WTC11 (cell line): Measurements from ENCODE around the gene TERC. TPM values are rescaled to one million over a fixed set of nuclear protein-coding genes. Genes with fewer than 3 reads are reported as not detected.

ENCODE experiments used
- ATAC-seq: fragments of 200-7000 bp; cut with Tn5 transposase; 2 replicates; pipeline ENCODE4 v1.10.0; 2021; ENCODE audit warnings: mild to moderate bottlenecking, moderate library complexity
- CTCF ChIA-PET: fragments of 300-600 bp; sonication (Branson Sonifier 250); formaldehyde crosslinking; loops from one replicate; lab custom pipeline; 2021; ENCODE audit warnings: antibody characterized with exemption; lab: Charles Lee
- POLR2A ChIA-PET: fragments of 350-600 bp; sonication (Branson Sonifier 250); formaldehyde crosslinking; loops from one replicate; lab custom pipeline; 2021; ENCODE audit warnings: antibody characterized with exemption; lab: Charles Lee
- DNase-seq: peaks from one replicate; pipeline ENCODE4 v3.0.0; 2021; ENCODE audit warnings: low spot score
- H3K27ac Mint-ChIP-seq: 2 replicates; pipeline ENCODE4 v1.8.0; 2021; ENCODE audit warnings: mixed read lengths
- H3K27me3 Mint-ChIP-seq: 2 replicates; pipeline ENCODE4 v1.8.0; 2021; ENCODE audit warnings: low read depth, mild to moderate bottlenecking, moderate library complexity, mixed read lengths
- H3K36me3 Mint-ChIP-seq: 2 replicates; pipeline ENCODE4 v1.8.0; 2021; ENCODE audit warnings: mixed read lengths
- H3K4me1 Mint-ChIP-seq: 2 replicates; pipeline ENCODE4 v1.8.0; 2022; ENCODE audit warnings: mixed read lengths
- H3K4me3 Mint-ChIP-seq: 2 replicates; pipeline ENCODE4 v1.8.0; 2021; ENCODE audit warnings: mild to moderate bottlenecking, moderate library complexity, mixed read lengths
- H3K9me3 Mint-ChIP-seq: 2 replicates; pipeline ENCODE4 v1.8.0; 2021; ENCODE audit warnings: mixed read lengths
- AFF4 ChIP-seq: sonication (generic); formaldehyde crosslinking; IDR thresholded peaks from 2 replicates; pipeline ENCODE4 v1.8.1; 2023; ENCODE audit warnings: mild to moderate bottlenecking, missing genetic modification reagents, borderline replicate concordance
- CDX4 ChIP-seq: fragments of 250-450 bp; sonication (Bioruptor Pico); IDR thresholded peaks from 2 replicates; pipeline ENCODE4 v1.9.0; 2021; ENCODE audit warnings: moderate library complexity, mild to moderate bottlenecking, inconsistent platforms, borderline replicate concordance
- EMX1 ChIP-seq: fragments of 250-450 bp; sonication (Bioruptor Pico); IDR thresholded peaks from 2 replicates; pipeline ENCODE4 v1.8.0; 2021; ENCODE audit warnings: mild to moderate bottlenecking
- FOXJ3 ChIP-seq: sonication (generic); formaldehyde crosslinking; IDR thresholded peaks from 2 replicates; pipeline ENCODE4 v1.9.0; 2021; ENCODE audit warnings: missing genetic modification reagents, mild to moderate bottlenecking, borderline replicate concordance
- FOXP4 ChIP-seq: sonication (generic); formaldehyde crosslinking; IDR thresholded peaks from 2 replicates; pipeline ENCODE4 v1.8.0; 2022; ENCODE audit warnings: mild to moderate bottlenecking, missing genetic modification reagents
- MXD4 ChIP-seq: fragments of 250-450 bp; sonication (Bioruptor Pico); IDR thresholded peaks from 2 replicates; pipeline ENCODE4 v1.8.0; 2021; ENCODE audit warnings: mild to moderate bottlenecking, moderate library complexity, borderline replicate concordance
- NR3C1 ChIP-seq: sonication (generic); formaldehyde crosslinking; conservative IDR thresholded peaks from 2 replicates; pipeline ENCODE4 v1.8.1; 2023; ENCODE audit warnings: low read depth, mild to moderate bottlenecking, missing genetic modification reagents
- OVOL2 ChIP-seq: fragments of 250-450 bp; sonication (Bioruptor Pico); IDR thresholded peaks from 2 replicates; pipeline ENCODE4 v1.9.0; 2021; ENCODE audit warnings: mild to moderate bottlenecking, borderline replicate concordance
- PREB ChIP-seq: sonication (generic); formaldehyde crosslinking; IDR thresholded peaks from 2 replicates; pipeline ENCODE4 v1.8.1; 2022; ENCODE audit warnings: mild to moderate bottlenecking, missing genetic modification reagents, moderate library complexity, borderline replicate concordance
- SMAD3 ChIP-seq: sonication (generic); formaldehyde crosslinking; IDR thresholded peaks from 2 replicates; pipeline ENCODE4 v1.8.0; 2022; ENCODE audit warnings: missing genetic modification reagents, mild to moderate bottlenecking, borderline replicate concordance
- SOX15 ChIP-seq: fragments of 250-450 bp; sonication (Bioruptor Pico); IDR thresholded peaks from 2 replicates; pipeline ENCODE4 v1.9.0; 2021; ENCODE audit warnings: mild to moderate bottlenecking
- SP1 ChIP-seq: sonication (generic); formaldehyde crosslinking; conservative IDR thresholded peaks from 2 replicates; pipeline ENCODE4 v1.8.1; 2022; ENCODE audit warnings: missing genetic modification reagents
- TP53 ChIP-seq: sonication (generic); formaldehyde crosslinking; IDR thresholded peaks from 2 replicates; pipeline ENCODE4 v1.8.1; 2023; ENCODE audit warnings: mild to moderate bottlenecking, missing genetic modification reagents
- USF2 ChIP-seq: sonication (generic); formaldehyde crosslinking; IDR thresholded peaks from 2 replicates; pipeline ENCODE4 v1.8.1; 2023; ENCODE audit warnings: mild to moderate bottlenecking, missing genetic modification reagents, moderate library complexity
- ZNF281 ChIP-seq: sonication (generic); formaldehyde crosslinking; IDR thresholded peaks from 2 replicates; pipeline ENCODE4 v1.8.0; 2023; ENCODE audit warnings: mild to moderate bottlenecking, missing genetic modification reagents
- ZNF671 ChIP-seq: fragments of 250-450 bp; sonication (Bioruptor Pico); IDR thresholded peaks from 2 replicates; pipeline ENCODE4 v1.8.0; 2021; ENCODE audit warnings: mild to moderate bottlenecking
- total RNA-seq: library from RNA; stranded (reverse); gene quantifications from 3 replicates; pipeline ENCODE4 v1.2.3, GENCODE V29; 2021
- TF ChIP-seq, protein P1 (sequence below): sonication (generic); formaldehyde crosslinking; IDR thresholded peaks from 2 replicates; pipeline ENCODE4 v1.8.0; 2022; ENCODE audit warnings: missing genetic modification reagents
- TF ChIP-seq, protein P2 (sequence below): sonication (generic); formaldehyde crosslinking; IDR thresholded peaks from 2 replicates; pipeline ENCODE4 v1.8.1; 2023; ENCODE audit warnings: mild to moderate bottlenecking, missing genetic modification reagents, moderate library complexity

The TERC gene
- total RNA-seq, 1 experiment from 2014 or later, result 34.3 TPM

GRCh38 chr3:169787791-169788190 lies 22.9 kb upstream of the TERC start:
- H3K36me3 Mint-ChIP-seq, result peaks cover 31% of the 10 kb centered on the region
- no peaks in the 10 kb centered on the region for H3K27me3 Mint-ChIP-seq
- no peaks in the 10 kb centered on the region for H3K9me3 Mint-ChIP-seq
- H3K4me3 Mint-ChIP-seq, result no peak overlapping the region
- CTCF ChIA-PET, result no interaction called here
- DNase-seq, result no peak
- TF ChIP-seq, protein P1, sequence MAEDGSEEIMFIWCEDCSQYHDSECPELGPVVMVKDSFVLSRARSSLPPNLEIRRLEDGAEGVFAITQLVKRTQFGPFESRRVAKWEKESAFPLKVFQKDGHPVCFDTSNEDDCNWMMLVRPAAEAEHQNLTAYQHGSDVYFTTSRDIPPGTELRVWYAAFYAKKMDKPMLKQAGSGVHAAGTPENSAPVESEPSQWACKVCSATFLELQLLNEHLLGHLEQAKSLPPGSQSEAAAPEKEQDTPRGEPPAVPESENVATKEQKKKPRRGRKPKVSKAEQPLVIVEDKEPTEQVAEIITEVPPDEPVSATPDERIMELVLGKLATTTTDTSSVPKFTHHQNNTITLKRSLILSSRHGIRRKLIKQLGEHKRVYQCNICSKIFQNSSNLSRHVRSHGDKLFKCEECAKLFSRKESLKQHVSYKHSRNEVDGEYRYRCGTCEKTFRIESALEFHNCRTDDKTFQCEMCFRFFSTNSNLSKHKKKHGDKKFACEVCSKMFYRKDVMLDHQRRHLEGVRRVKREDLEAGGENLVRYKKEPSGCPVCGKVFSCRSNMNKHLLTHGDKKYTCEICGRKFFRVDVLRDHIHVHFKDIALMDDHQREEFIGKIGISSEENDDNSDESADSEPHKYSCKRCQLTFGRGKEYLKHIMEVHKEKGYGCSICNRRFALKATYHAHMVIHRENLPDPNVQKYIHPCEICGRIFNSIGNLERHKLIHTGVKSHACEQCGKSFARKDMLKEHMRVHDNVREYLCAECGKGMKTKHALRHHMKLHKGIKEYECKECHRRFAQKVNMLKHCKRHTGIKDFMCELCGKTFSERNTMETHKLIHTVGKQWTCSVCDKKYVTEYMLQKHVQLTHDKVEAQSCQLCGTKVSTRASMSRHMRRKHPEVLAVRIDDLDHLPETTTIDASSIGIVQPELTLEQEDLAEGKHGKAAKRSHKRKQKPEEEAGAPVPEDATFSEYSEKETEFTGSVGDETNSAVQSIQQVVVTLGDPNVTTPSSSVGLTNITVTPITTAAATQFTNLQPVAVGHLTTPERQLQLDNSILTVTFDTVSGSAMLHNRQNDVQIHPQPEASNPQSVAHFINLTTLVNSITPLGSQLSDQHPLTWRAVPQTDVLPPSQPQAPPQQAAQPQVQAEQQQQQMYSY (CRISPR knock-in tag), result no peak
- TF ChIP-seq EMX1 (CRISPR knock-in tag) (no peak), FOXJ3 (CRISPR knock-in tag) (no peak), ZNF671 (CRISPR knock-in tag) (no peak), AFF4 (CRISPR knock-in tag) (no peak), USF2 (no peak), MXD4 (no peak), OVOL2 (CRISPR knock-in tag) (no peak), SP1 (CRISPR knock-in tag) (no peak), NR3C1 (CRISPR knock-in tag) (no peak), TP53 (CRISPR knock-in tag) (no peak), ZNF281 (no peak), FOXP4 (CRISPR knock-in tag) (no peak), CDX4 (CRISPR knock-in tag) (no peak), PREB (CRISPR knock-in tag) (no peak), SMAD3 (CRISPR knock-in tag) (no peak), SOX15 (CRISPR knock-in tag) (no peak)
- TF ChIP-seq, protein P2, sequence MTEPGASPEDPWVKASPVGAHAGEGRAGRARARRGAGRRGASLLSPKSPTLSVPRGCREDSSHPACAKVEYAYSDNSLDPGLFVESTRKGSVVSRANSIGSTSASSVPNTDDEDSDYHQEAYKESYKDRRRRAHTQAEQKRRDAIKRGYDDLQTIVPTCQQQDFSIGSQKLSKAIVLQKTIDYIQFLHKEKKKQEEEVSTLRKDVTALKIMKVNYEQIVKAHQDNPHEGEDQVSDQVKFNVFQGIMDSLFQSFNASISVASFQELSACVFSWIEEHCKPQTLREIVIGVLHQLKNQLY (CRISPR knock-in tag), result no peak
- TF ChIP-seq, all 79 proteins: peak for 0
- Mint-ChIP-seq H3K27ac (no peak overlapping the region), H3K4me1 (no peaks in the 10 kb centered on the region)
- no peak for ATAC-seq
- POLR2A ChIA-PET, result no interaction called here
